HG03066 (cell line): Measurements from ENCODE around the gene CFAP43.
"Not testable (repeated sequence)": the region's sequence is repeated elsewhere in the genome, so short reads cannot be mapped to it uniquely, and the experiment has no call there.

Experiments
- ATAC-seq: cut with Tn5 transposase; IDR thresholded peaks from one replicate; pipeline ENCODE4 v1.9.1; 2021; ENCODE audit warnings: low read depth; ENCODE audit not compliant: unreplicated experiment

Gene CFAP43

GRCh38 chr10:104234934-104235333 is 2.8 kb upstream of the CFAP43 start:
- ATAC-seq: no peak

GRCh38 chr10:104233817-104234216 is 1.7 kb upstream of the CFAP43 start:
- ATAC-seq: no peak

- no peak for ATAC-seq
Observed at GRCh38 chr10:104232613-104233102, 494 bp upstream of the CFAP43 start.

GRCh38 chr10:104230490-104230889 is 1.7 kb downstream of the CFAP43 start:
- no peak for ATAC-seq

GRCh38 chr10:104223304-104223703 is 8.9 kb downstream of the CFAP43 start:
- ATAC-seq: no peak

GRCh38 chr10:104220522-104220921 is 11.6 kb downstream of the CFAP43 start:
- no peak for ATAC-seq

- no peak for ATAC-seq
Observed at GRCh38 chr10:104218751-104219150, 13.4 kb downstream of the CFAP43 start.

GRCh38 chr10:104216631-104217030 is 15.5 kb downstream of the CFAP43 start:
- ATAC-seq: no peak

- no peak for ATAC-seq
Observed at GRCh38 chr10:104209575-104210198, 22.5 kb downstream of the CFAP43 start.

GRCh38 chr10:104208730-104209129 is 23.4 kb downstream of the CFAP43 start:
- ATAC-seq: no peak

GRCh38 chr10:104202231-104202630 is 29.9 kb downstream of the CFAP43 start:
- ATAC-seq: no peak

GRCh38 chr10:104201636-104202035 is 30.5 kb downstream of the CFAP43 start:
- no peak for ATAC-seq

GRCh38 chr10:104199567-104199966 is 32.6 kb downstream of the CFAP43 start:
- ATAC-seq: no peak

GRCh38 chr10:104197364-104197763 is 34.8 kb downstream of the CFAP43 start:
- ATAC-seq: no peak

- ATAC-seq: no peak
Observed at GRCh38 chr10:104195706-104196105, 36.5 kb downstream of the CFAP43 start.

- ATAC-seq: no peak
Observed at GRCh38 chr10:104193787-104194186, 38.4 kb downstream of the CFAP43 start.

- no peak for ATAC-seq
Observed at GRCh38 chr10:104190695-104191094, 41.5 kb downstream of the CFAP43 start.

- ATAC-seq: no peak
Observed at GRCh38 chr10:104183682-104184081, 48.5 kb downstream of the CFAP43 start.

GRCh38 chr10:104174136-104174535 is 58.0 kb downstream of the CFAP43 start:
- not testable (repeated sequence) for ATAC-seq

- no peak for ATAC-seq
Observed at GRCh38 chr10:104170610-104171254, 61.4 kb downstream of the CFAP43 start.

- ATAC-seq: no peak
Observed at GRCh38 chr10:104155591-104155990, 76.6 kb downstream of the CFAP43 start.

GRCh38 chr10:104151737-104152136 is 80.4 kb downstream of the CFAP43 start:
- ATAC-seq: no peak
